ENCODE data around the gene ALK.

ALK gene

DNA sequence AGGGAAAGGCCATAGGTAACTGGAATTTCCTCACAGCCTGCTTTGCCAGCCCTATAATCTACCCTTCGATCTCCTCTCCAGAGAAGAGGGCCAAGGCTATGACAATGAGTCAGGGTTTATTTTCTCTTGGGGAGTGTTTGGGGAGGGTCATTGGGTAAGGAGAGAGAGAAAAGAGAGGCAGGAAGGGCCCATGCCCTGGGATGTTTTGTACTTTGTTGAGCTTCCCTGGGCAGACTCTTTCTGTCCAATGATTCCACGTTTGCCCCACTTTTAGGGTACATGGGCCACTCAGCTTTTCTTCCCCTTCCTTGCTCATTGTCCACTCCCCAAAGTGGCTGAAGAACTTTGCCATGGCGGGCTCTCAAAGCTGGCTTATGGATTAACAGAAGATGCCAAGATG lies 224.2 kb downstream of the ALK start:
- no peak for DNase-seq (ENCODE audit: low spot score)
- TF ChIP-seq, protein P1, sequence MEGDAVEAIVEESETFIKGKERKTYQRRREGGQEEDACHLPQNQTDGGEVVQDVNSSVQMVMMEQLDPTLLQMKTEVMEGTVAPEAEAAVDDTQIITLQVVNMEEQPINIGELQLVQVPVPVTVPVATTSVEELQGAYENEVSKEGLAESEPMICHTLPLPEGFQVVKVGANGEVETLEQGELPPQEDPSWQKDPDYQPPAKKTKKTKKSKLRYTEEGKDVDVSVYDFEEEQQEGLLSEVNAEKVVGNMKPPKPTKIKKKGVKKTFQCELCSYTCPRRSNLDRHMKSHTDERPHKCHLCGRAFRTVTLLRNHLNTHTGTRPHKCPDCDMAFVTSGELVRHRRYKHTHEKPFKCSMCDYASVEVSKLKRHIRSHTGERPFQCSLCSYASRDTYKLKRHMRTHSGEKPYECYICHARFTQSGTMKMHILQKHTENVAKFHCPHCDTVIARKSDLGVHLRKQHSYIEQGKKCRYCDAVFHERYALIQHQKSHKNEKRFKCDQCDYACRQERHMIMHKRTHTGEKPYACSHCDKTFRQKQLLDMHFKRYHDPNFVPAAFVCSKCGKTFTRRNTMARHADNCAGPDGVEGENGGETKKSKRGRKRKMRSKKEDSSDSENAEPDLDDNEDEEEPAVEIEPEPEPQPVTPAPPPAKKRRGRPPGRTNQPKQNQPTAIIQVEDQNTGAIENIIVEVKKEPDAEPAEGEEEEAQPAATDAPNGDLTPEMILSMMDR (IDR thresholded peaks at IDR 0.05; ENCODE audit: extremely low read depth, missing control alignments) = no peak

DNA sequence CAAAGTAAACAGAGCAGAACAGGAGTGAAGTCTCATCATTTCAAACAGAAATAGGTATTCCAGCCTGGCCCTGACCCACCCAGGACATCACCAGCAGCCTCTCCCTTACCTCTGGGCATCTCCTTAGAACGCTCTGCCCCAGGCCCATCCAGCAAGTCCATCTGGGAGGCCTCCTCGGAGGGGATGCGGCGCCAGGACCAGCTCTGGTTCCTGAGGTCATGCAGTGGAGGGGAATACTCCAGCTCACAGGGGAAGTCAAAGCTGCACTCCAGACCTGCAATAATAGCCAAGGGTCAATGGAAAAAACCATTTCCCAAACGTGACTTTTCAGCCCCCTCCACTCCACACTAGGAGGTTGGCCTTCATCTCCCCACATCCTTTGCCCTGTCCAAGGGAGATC lies 226.6 kb downstream of the ALK start:
- TF ChIP-seq, protein P1 (IDR thresholded peaks at IDR 0.05; ENCODE audit: extremely low read depth, missing control alignments) = no peak
- DNase-seq (ENCODE audit: low spot score) = no peak

DNA sequence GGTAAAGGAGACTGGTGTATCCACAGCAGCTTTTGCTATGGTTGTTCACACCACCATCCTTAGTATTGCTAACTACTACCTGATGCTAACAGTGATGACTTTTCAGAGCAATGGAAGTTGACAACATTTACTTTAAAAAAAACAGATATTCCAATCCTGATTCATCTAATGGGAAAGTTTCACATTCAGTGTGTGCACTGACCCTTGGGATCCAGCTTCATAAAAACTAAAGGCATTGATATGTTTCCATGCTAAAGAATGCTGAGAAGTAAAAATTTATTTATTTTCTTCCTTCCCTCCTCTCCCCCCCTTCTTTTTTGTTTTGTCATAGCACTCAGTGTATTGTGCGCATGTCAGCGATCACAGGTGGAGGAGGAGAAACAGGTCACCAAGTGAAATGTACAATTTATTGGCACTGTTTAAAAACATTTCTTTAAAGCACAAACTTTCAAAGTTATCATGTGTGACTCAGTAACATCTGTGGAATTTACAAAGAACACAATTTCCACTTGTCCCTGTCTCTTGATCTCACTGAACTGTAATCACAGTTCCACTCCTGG lies 229.9 kb downstream of the ALK start:
- TF ChIP-seq, protein P1 (IDR thresholded peaks at IDR 0.05; ENCODE audit: extremely low read depth, missing control alignments) = no peak
- no peak for DNase-seq (ENCODE audit: low spot score)

DNA sequence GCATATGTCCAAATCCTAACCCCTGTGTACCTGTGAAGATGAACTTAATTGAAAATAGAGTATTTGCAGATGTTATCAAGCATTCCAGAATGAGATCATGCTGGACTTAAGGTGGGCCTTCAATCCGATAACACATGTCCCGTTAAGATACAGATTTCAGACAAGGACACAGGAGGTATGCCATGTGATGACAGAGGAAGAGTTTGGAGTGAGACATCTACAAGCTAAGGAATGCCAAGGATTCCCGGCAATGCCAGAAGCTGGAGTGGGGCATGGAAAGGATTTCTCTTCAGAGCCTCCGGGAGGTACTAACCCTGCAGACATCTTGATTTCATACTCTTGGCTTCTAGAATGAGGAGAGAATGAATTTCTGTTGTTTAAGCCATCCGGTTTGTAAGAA lies 231.7 kb downstream of the ALK start:
- no peak for DNase-seq (ENCODE audit: low spot score)

DNA sequence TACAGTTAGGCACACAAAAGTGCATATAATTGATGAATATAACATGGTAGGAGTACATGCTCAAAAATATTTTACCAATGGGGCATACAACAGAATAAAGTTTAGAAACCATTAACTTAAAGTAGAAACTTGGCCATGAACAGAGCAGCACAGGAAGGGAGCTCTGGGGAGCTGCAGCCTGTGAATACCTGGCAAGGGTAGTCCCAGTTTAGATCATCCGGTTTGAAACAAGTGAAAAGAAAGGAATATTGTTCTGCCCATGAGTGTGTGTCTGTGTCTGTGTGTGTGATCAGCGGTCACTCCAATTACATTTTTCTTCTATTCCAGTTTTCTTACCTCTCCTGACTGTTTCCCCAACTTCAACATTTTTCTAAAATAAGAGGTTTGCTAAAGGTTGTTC lies 233.0 kb downstream of the ALK start:
- no peak for DNase-seq (ENCODE audit: low spot score)
- TF ChIP-seq, protein P1 (IDR thresholded peaks at IDR 0.05; ENCODE audit: extremely low read depth, missing control alignments) = no peak

More for the DNA sequence above, 231.7 kb downstream of the ALK start:
- TF ChIP-seq, protein P1 (IDR thresholded peaks at IDR 0.05; ENCODE audit: extremely low read depth, missing control alignments) = no peak

DNA sequence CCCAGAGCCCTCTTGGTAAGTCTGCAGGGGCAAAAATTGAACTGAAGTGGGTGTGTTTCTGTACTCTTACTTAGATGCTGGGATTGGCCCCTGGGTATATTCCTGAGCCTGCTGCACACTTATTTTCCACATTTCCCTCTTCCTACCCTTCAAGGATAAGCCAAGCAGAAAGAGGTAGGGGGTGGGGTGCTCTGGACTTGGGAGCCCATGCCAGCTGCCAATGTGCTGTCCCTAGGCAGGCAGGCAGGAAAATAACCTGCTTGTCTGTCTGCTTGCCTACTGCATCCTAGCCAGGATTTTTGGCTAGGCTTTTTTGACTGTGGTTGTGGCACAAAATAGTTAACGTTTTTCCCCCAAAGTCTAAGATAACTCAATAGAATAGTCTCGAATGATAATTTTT lies 234.3 kb downstream of the ALK start:
- TF ChIP-seq, protein P1 (IDR thresholded peaks at IDR 0.05; ENCODE audit: extremely low read depth, missing control alignments) = no peak

DNA sequence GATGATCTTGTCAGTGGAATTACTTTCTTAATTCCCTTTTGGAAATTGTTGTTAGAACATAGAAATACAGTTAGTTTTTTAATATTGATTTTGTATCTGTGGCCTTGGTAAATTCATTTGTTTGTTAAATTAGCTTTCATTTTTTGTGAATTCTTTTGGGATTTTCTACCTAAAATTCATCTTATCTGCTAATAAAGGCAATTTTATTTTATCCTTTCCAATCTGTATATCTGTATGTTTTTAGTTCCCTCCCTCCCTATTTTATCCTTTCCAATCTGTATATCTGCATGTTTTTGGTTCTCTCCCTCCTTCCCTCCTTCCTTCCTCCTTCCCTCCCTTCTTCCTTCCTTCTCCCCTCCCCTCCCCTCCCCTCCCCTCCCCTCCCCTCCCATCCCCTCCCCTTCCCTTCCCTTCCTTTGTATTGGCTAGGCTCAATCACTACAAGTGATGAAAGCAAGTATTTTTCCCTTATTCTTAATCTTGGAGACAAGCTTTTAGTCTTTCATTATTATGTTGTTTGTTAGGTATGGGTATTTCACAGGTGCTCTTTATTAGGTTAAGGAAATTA lies 244.4 kb downstream of the ALK start:
- TF ChIP-seq, protein P1 (IDR thresholded peaks at IDR 0.05; ENCODE audit: extremely low read depth, missing control alignments) = no peak

More for the DNA sequence above, 234.3 kb downstream of the ALK start:
- no peak for DNase-seq (ENCODE audit: low spot score)

More for the DNA sequence above, 244.4 kb downstream of the ALK start:
- no peak for DNase-seq (ENCODE audit: low spot score)

Measured in GM20000 (cell line).